ENCODE results near the gene RASSF4.

Gene RASSF4, protein sequence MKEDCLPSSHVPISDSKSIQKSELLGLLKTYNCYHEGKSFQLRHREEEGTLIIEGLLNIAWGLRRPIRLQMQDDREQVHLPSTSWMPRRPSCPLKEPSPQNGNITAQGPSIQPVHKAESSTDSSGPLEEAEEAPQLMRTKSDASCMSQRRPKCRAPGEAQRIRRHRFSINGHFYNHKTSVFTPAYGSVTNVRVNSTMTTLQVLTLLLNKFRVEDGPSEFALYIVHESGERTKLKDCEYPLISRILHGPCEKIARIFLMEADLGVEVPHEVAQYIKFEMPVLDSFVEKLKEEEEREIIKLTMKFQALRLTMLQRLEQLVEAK
- long read RNA-seq, donor 1, transcript RASSF4-201 (11 exons, 3,641 nt), result major isoform, 7 of 7 reads
- long read RNA-seq, donor 1, partial matches to known transcripts, result 0 of 7 reads
- long read RNA-seq, donor 1, other reads (novel, unspliced or antisense), result 0 of 7 reads
- long read RNA-seq, donor 2, partial matches to known transcripts, result 0 of 1 reads
- long read RNA-seq, donor 2, other reads (novel, unspliced or antisense), result 0 of 1 reads
- long read RNA-seq, donor 3, full-length matches to known transcripts, result 2 of 8 reads
- long read RNA-seq, donor 3, partial matches to known transcripts, result 6 of 8 reads
- long read RNA-seq, donor 3, other reads (novel, unspliced or antisense), result 0 of 8 reads
- long read RNA-seq, donor 4, full-length matches to known transcripts, result 3 of 3 reads
- long read RNA-seq, donor 4, partial matches to known transcripts, result 0 of 3 reads
- long read RNA-seq, donor 4, other reads (novel, unspliced or antisense), result 0 of 3 reads
- long read RNA-seq, donor 5, transcript RASSF4-201 (11 exons, 3,641 nt), result major isoform, 6 of 7 reads
- long read RNA-seq, donor 5, partial matches to known transcripts, result 0 of 7 reads
- long read RNA-seq, donor 5, other reads (novel, unspliced or antisense), result 0 of 7 reads
- long read RNA-seq, donor 6, full-length matches to known transcripts, result 6 of 6 reads
- long read RNA-seq, donor 6, partial matches to known transcripts, result 0 of 6 reads
- long read RNA-seq, donor 6, other reads (novel, unspliced or antisense), result 0 of 6 reads
- long read RNA-seq, donor 7, full-length matches to known transcripts, result 7 of 23 reads
- long read RNA-seq, donor 7, partial matches to known transcripts, result 16 of 23 reads
- long read RNA-seq, donor 7, other reads (novel, unspliced or antisense), result 0 of 23 reads
- long read RNA-seq, donor 8, partial matches to known transcripts, result 0 of 4 reads
- long read RNA-seq, donor 8, other reads (novel, unspliced or antisense), result 0 of 4 reads

GRCh38 chr10:44959247-44960087 is at the start of gene RASSF4:
Gene RASSF4, plus strand, starts transcription at chr10:44959802. Its CDS starts 10,401 bp downstream, at chr10:44970203.
- peak; percentile 93 for DNase-seq

DNA sequence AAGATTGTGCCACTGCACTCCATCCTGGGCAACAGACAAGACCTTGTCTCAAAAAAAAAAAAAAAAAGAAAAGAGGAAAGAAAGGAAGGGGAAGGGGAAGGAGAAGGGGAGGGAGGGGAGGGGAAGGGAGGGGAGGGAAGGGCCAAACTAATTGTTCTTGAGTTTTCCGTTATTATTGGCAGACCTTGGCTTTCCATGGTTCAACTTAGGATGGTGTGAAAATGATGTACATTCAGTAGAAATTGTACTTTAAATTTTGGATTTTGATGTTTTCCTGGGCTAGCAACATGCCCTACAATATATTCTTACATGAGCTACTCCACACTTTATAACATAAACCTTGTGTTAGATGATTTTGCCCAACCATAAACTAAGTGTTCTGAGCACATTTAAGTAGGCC is 49.7 kb upstream of the RASSF4 start:
- DNase-seq, result no peak

GRCh38 chr10:44910602-44911001 is 49.0 kb upstream of the RASSF4 start:
- no peak for DNase-seq

- DNase-seq, result peak; percentile 76
Measured at GRCh38 chr10:44911081-44911540, 48.5 kb upstream of the RASSF4 start, which contains the start of gene TMEM72. Gene TMEM72, plus strand, starts transcription at chr10:44911337. Its CDS starts 176 bp downstream, at chr10:44911513.

DNA sequence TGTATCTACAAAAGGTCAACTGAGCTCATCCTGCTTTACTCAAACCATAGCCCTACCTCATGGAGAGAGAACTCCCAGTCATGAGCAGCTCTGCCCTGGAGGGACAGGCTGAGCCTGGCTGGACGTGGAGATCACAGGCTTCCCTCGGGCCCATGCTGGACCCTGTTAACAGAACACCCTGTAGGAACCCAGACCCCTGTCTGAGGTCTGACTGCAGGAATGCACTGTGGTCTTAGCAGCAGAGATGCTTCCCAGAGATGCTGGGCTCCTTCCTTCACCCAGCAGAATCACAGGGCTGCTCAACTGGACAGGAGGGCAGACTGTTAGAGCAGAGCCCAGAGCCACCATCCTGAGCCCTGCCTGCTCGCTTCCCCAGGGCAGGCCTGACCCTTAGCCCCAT is 47.7 kb upstream of the RASSF4 start:
- DNase-seq, result no peak

- DNase-seq, result peak; percentile 54
Measured at GRCh38 chr10:44913350-44914081, 46.1 kb upstream of the RASSF4 start.

DNA sequence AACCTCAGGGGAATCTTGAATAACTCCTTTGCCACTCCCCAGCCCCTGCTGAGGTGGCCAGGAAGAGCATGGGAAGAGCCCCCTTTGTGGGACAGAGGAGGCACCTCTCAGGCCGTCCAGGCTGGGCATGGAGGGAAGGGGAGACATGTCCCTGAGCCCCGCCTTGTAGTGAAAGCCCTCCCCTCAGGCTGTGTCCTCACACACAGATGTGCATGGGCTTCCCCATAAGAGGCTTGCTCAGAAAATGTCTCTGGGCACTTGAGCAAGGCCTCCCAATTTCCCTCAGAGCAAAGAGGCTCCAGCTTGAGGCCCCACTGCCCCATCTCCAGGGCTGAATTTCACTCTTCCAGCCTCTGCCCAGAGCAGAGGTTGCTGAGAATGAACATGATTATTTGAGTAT is 44.7 kb upstream of the RASSF4 start:
- no peak for DNase-seq

DNA sequence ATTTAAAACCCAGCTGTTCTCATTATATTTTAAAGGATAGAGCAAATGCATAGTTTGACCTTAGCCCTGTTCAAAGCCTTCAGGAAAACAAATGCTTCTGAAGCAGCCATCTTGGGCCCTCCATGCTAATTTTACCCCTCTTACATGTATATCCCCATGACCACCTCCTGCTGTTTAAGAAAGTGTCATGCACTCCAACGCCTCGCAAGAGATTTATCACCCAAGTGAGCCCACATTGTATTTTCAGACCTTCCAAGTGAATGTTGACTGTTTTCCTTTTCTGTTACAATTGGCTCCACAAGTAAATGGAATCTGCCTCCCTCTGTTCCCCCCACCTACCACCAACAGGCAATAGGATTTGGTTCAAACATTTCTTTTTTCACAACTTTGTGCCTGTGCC is 43.2 kb upstream of the RASSF4 start:
- no peak for DNase-seq

DNA sequence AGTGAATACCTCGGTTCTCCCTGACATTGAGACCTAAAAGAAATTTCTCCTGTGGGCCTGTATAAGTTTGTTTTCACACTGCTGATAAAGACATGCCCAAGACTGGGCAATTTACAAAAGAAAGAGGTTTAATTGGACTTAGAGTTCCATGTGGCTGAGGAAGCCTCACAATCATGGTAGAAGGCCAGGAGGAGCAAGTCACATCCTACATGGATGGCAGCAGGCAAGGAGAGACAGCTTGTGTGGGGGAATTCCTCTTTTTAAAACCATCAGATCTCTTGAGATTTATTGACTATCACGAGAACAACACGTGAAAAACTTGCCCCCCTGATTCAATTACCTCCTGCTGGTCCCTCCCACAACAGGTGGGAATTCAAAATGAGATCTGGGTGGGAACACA is 41.8 kb upstream of the RASSF4 start:
- DNase-seq, result no peak

DNA sequence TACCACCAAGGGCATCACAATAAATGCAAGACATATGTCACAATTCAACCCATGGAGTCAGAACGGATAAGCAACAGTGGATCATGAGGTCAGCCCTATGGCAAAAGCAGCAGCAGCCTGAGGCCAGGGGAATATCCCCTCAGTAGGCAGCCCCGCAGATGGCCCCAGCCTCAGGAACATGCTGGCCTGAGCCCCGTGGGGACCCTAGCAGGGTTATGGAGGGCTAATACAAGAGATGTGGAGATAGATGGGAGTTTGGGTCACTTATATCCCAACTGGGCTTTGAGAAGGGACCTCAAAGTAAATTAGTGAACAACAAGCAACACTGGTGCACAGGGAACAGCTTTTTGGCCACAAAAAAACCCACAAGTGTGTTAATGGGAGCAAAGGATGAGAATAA is 39.4 kb upstream of the RASSF4 start:
- DNase-seq, result no peak

GRCh38 chr10:44921061-44921460 is 38.5 kb upstream of the RASSF4 start:
- no peak for DNase-seq

GRCh38 chr10:44921506-44921905 is 38.1 kb upstream of the RASSF4 start:
- no peak for DNase-seq

- no peak for DNase-seq
Measured at GRCh38 chr10:44922021-44922420, 37.6 kb upstream of the RASSF4 start.

- no peak for DNase-seq
Measured at GRCh38 chr10:44922796-44923545, 36.6 kb upstream of the RASSF4 start.

GRCh38 chr10:44923611-44924010 is 36.0 kb upstream of the RASSF4 start:
- DNase-seq, result no peak

- DNase-seq, result no peak
Measured at GRCh38 chr10:44924261-44925040, 35.2 kb upstream of the RASSF4 start.

DNA sequence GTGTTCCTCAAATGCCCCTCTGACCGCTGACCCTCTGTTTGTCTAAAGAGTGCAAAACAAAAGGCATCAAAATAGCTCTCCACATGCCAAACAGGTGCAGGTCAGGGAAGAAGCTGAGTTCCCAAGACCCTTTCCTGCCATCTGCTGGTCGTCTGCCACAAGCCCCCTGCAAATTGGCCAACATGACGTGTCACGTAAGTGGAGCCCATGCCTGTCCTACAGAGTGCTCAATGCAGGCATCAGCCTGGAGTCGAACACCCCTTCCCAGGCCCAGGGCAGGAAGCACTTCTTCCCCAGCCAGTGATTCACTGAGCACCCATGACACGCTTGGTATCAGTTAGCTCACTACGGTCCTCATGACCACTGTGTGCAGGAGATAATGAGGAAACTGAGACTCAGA is 34.4 kb upstream of the RASSF4 start:
- DNase-seq, result no peak

GRCh38 chr10:44925811-44926750 is 33.5 kb upstream of the RASSF4 start:
- DNase-seq, result no peak

Data from right kidney (tissue), 9 donors.